Naive thymus-derived CD8-positive, alpha-beta T cell (primary cell): Measurements from ENCODE around the gene MVB12B. TPM values are rescaled to one million over a fixed set of nuclear protein-coding genes. Genes with fewer than 3 reads are reported as not detected.

Experiments
- ATAC-seq, 2 donors: fragments of 150-1000 bp; cut with Tn5 transposase in 1 of 2; sonication (Bioruptor Pico), chemical (Tn5 transposase) in 1 of 2; 1 replicate in 1 of 2; 2 replicates in 1 of 2; pipeline ENCODE4 v1.10.0; 2021; ENCODE audit warnings: mild to moderate bottlenecking in 2 of 2, moderate library complexity in 2 of 2
- POLR2A ChIA-PET: fragments of 350-600 bp; sonication (Branson Sonifier 250); formaldehyde crosslinking; loops from one replicate; lab custom pipeline; 2021; ENCODE audit warnings: antibody characterized with exemption; lab: Charles Lee
- DNase-seq, 10 donors: peaks; one replicate each; pipeline versions ENCODE4 v3.0.0 to v3.0.0-alpha.2; 2020 to 2022
- H3K27ac Mint-ChIP-seq, 10 donors: one replicate each; pipeline ENCODE4 v1.8.0; 2020 to 2022; ENCODE audit warnings: mild to moderate bottlenecking in 10 of 10, mixed read lengths in 10 of 10, moderate library complexity in 4 of 10, inconsistent platforms in 1 of 10
- H3K27me3 Mint-ChIP-seq, 5 donors: one replicate each; pipeline ENCODE4 v1.8.0; 2021 to 2022; ENCODE audit warnings: mixed read lengths in 5 of 5
- H3K36me3 Mint-ChIP-seq, 3 donors: one replicate each; pipeline ENCODE4 v1.8.0; 2020 to 2022; ENCODE audit warnings: mixed read lengths in 3 of 3, mild to moderate bottlenecking in 2 of 3, inconsistent platforms in 1 of 3
- H3K4me1 Mint-ChIP-seq, 4 donors: one replicate each; pipeline ENCODE4 v1.8.0; 2021 to 2022; ENCODE audit warnings: mixed read lengths in 4 of 4
- H3K4me3 Mint-ChIP-seq, 10 donors: one replicate each; pipeline ENCODE4 v1.8.0; 2020 to 2022; ENCODE audit warnings: mild to moderate bottlenecking in 10 of 10, mixed read lengths in 10 of 10, moderate library complexity in 6 of 10, inconsistent platforms in 1 of 10
- H3K9me3 Mint-ChIP-seq, 9 donors: one replicate each; pipeline ENCODE4 v1.8.0; 2020 to 2022; ENCODE audit warnings: mixed read lengths in 9 of 9, mild to moderate bottlenecking in 3 of 9, inconsistent platforms in 1 of 9, moderate library complexity in 1 of 9
- polyA plus RNA-seq, 3 donors: library from polyadenylated mRNA; unstranded; fragments of 300-500 nt; fragmentation: Illumina TruSeq; gene quantifications; one replicate each; pipeline ENCODE4 v1.2.3, GENCODE V29; 2021
- total RNA-seq, 8 experiments: library from RNA in 2 of 8; stranded (reverse) in 2 of 8; gene quantifications; one replicate each; pipeline ENCODE4 v1.2.3 and lab custom pipeline; 2021 to 2026

Gene MVB12B
- total and polyA plus RNA-seq, 5 experiments from 2014 or later: 7.2 to 28.6 (median 12.5) TPM

DNA sequence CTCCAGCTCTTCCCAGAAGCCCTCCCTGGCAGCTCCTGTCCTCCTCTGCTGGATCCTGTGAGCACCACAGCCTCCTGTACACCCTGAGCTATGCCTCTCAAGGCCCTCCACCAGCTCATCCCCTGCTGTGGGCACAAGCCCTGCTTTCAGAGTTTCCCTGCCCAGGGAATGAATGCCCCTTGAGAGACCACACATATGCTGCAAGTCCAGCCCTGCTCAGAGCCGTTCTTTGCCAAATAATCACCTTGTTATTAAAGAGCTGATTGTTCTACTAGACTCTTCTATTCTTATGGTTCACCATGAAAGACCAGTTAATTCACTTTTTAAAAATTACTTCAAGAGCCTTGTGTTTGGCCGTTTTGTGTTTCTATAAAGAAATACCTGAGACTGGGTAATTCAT is 121.5 kb downstream of the MVB12B start:
- H3K36me3 Mint-ChIP-seq: peaks cover 0 to 21% (median 13%) of the 10 kb centered on the region in 3 donors
- H3K27ac Mint-ChIP-seq: peak overlapping the region in 5 of 10 donors; percentile 25 to 57 (median 51)

DNA sequence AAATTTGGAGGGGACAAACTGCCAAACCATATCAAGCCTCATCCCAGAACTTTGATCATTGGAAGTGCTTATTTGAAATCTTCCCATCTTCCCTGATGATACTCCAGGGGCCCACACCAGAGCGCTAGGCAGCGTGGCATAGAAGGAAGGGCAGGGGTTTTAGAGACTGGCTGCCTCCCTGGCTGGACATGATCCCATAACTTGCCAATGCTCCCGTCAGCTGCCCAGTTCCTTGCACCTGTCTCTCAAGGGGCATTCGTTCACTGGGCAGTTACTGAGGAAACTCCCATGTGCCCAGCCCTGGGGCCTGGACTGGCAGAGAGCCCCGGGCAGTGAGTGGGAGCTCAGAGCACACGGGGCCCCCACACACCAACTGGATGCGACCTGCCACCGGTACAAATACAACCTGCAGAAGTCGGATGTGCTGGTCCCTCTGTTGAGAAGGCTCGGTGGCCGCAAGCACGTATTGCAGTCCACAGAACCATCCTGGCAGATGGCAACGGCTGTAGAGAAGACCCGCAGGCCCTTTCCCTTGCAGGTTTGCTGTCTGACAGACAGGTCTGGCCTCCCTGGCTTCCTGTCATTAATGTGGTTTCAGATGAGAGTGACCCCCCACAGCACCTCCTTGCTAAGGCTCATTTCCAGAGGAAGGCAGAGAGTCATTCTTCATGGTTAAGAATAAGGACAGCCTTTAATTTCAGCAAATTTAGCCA is 122.4 kb downstream of the MVB12B start:
- peaks cover 18 to 39% (median 29%) of the 10 kb centered on the region in 4 donors for H3K4me1 Mint-ChIP-seq

More for the DNA sequence above, 121.5 kb downstream of the MVB12B start:
- POLR2A ChIA-PET: interaction anchor here (1.0 to 2.0 kb wide), 2 partner anchors 8 to 20 kb away, joined by 3 to 5 read pairs; no protein-coding TSS in a partner anchor
- no peaks in the 10 kb centered on the region for H3K9me3 Mint-ChIP-seq
- H3K4me1 Mint-ChIP-seq: peaks cover 17 to 40% (median 30%) of the 10 kb centered on the region in 4 donors
- no peak for DNase-seq
- H3K27me3 Mint-ChIP-seq: no peaks in the 10 kb centered on the region
- ATAC-seq: no peak
- H3K4me3 Mint-ChIP-seq: no peak overlapping the region

DNA sequence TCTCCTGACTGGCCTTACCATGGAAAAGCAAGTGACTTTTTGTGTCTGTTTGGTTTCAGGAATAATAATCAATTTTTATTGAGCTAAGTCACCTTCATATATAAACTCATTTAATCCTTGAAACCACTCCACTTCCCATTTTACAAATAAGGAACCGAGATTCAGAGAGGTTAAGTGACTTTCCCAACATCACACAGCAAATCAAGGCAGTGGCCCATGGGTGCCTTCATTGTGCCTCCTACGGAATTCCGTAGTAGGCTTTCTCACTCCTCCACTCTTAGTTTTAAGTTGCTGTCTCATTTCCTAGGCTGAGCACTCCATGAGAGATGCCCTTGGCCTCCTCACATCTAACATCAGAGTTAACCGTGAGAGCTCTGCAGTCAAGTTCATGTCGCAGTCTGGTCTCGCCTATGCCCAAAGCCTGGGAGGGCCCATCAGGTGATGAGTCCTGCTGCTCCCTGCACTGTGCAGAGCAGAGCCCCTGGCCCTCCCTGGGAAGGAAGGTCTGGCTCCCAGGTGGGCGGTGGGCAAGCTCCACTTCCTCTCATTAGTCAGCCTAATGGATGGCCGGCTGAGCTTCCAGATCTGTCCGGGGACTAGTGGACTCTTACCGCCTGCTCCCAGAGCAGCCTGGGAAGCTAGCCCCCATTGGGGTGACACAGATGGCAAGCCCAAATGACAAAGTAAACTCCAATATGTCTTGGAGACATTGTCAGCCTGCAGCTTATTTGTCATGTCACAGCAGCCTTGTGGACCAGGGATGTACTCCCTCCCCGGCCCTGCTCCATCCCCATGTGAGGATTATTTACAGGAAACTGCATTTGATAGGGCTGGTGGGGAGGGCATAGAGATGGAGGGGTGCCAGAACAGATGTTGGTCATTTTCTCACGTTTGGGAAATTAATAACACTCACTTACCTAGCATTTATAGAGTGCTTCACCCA is 123.4 kb downstream of the MVB12B start:
- DNase-seq (no peak), ATAC-seq (no peak)
- Mint-ChIP-seq H3K9me3 (no peaks in the 10 kb centered on the region), H3K27ac (no peak overlapping the region), H3K27me3 (no peaks in the 10 kb centered on the region), H3K4me3 (no peak overlapping the region), H3K36me3 (peaks cover 0 to 28% (median 17%) of the 10 kb centered on the region in 3 donors), H3K4me1 (peaks cover 19 to 40% (median 27%) of the 10 kb centered on the region in 4 donors)
- POLR2A ChIA-PET: interaction anchor here (1.2 to 1.5 kb wide), 2 partner anchors 14 to 21 kb away, joined by 3 to 5 read pairs; no protein-coding TSS in a partner anchor

More for the DNA sequence above, 122.4 kb downstream of the MVB12B start:
- H3K4me3 Mint-ChIP-seq: peak overlapping the region in 1 of 10 donors; percentile 10
- peak overlapping the region in 2 of 10 donors; percentile 20 to 57 for H3K27ac Mint-ChIP-seq
- H3K27me3 Mint-ChIP-seq: no peaks in the 10 kb centered on the region
- H3K9me3 Mint-ChIP-seq: no peaks in the 10 kb centered on the region
- ATAC-seq: no peak
- H3K36me3 Mint-ChIP-seq: peaks cover 0 to 21% (median 13%) of the 10 kb centered on the region in 3 donors
- POLR2A ChIA-PET: no interaction called here
- no peak for DNase-seq

DNA sequence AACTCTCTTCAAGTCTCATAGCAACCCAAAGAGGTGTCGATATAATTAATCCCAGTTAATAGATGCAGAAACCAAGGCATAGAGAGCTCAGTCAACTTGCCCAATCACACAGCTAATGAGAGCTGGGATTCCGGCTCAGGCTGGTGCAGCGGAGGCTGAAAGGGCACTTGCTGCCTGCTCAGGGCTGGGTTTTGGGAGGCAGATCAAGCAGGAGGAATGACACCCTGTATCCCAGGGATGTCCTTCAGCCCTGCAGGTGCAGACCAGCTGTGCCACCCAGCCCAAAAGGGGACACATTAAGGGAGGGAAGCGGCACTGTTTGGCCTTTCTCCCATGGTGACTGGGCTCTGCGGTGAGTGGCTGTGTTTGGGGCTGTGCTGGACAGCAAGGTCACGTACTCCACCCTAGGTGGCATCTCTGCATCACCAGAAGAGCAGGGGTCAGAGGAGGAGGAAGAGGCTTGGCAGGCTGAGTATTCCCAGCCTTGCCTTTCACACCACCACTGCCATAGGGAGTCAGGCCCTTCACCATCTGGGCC is 124.1 kb downstream of the MVB12B start:
- no peaks in the 10 kb centered on the region for H3K9me3 Mint-ChIP-seq
- H3K27me3 Mint-ChIP-seq: no peaks in the 10 kb centered on the region
- POLR2A ChIA-PET: interaction anchor here (1.2 to 1.5 kb wide), 2 partner anchors 14 to 20 kb away, joined by 3 to 5 read pairs; no protein-coding TSS in a partner anchor
- no peak overlapping the region for H3K27ac Mint-ChIP-seq
- H3K36me3 Mint-ChIP-seq: peaks cover 0 to 34% (median 17%) of the 10 kb centered on the region in 3 donors
- DNase-seq (no peak), ATAC-seq (no peak)
- peaks cover 18 to 40% (median 25%) of the 10 kb centered on the region in 4 donors for H3K4me1 Mint-ChIP-seq
- no peak overlapping the region for H3K4me3 Mint-ChIP-seq

DNA sequence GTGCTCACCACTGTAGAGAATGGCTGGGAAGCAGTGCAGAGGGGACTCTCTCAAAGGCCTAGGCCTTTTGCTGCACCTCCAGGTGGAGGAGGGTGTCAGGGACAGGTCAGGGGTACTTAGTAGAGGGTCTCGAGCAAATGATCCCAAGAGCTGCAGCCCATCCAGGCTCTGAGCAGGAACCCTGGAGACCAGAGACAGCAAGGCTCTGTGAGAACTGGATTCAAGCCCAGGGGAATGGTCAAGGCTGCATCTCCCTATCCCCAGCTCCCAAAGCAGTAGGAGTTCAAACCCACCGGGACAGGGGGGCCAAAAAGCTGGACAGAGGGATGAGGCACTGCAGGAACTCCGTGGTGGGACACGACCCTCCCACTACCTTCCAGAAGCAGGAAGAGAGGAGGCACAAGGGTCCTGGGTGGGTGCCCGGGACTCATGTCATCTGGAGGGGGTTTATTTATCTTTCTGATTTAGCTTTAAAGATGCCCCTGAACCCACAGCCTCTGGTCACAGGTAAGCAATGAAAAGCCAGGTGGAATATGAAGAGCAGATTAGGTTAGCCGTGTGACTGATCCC is 124.8 kb downstream of the MVB12B start:
- H3K27me3 Mint-ChIP-seq: no peaks in the 10 kb centered on the region
- H3K4me1 Mint-ChIP-seq: peaks cover 17 to 40% (median 24%) of the 10 kb centered on the region in 4 donors
- H3K27ac Mint-ChIP-seq: peak overlapping the region in 1 of 10 donors; percentile 48
- ATAC-seq: no peak
- peaks cover 0 to 38% (median 17%) of the 10 kb centered on the region in 3 donors for H3K36me3 Mint-ChIP-seq
- no peaks in the 10 kb centered on the region for H3K9me3 Mint-ChIP-seq
- POLR2A ChIA-PET: interaction anchor here (1.5 kb wide), 1 partner anchor 13 kb away, joined by 5 read pairs; no protein-coding TSS in a partner anchor
- no peak for DNase-seq
- H3K4me3 Mint-ChIP-seq: no peak overlapping the region

DNA sequence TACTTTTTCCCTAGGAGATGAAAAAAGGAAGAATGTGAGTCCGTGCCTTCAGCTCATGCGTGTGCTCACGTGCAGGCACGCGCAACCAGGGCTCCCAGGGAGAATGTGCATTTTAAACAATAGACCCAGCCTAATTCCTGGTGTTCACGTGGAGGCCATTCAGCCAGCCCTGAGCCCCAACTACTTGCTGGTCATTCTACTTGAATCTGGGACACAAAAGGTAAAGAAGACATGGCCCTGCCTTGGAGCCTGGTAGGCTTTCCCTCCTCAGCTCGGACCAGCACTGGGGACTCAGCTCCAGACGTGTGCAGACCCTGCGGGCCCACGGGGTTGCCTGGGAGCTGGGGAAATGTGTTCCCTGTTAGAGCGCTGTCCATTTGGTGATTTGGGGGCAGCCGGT is 125.5 kb downstream of the MVB12B start:
- no peak for DNase-seq
- peaks cover 17 to 40% (median 24%) of the 10 kb centered on the region in 4 donors for H3K4me1 Mint-ChIP-seq
- peak overlapping the region in 2 of 10 donors; percentile 55 to 80 for H3K27ac Mint-ChIP-seq
- H3K27me3 Mint-ChIP-seq: no peaks in the 10 kb centered on the region
- H3K36me3 Mint-ChIP-seq: peaks cover 0 to 45% (median 21%) of the 10 kb centered on the region in 3 donors
- POLR2A ChIA-PET: no interaction called here
- H3K9me3 Mint-ChIP-seq: no peaks in the 10 kb centered on the region
- no peak overlapping the region for H3K4me3 Mint-ChIP-seq
- ATAC-seq: no peak

DNA sequence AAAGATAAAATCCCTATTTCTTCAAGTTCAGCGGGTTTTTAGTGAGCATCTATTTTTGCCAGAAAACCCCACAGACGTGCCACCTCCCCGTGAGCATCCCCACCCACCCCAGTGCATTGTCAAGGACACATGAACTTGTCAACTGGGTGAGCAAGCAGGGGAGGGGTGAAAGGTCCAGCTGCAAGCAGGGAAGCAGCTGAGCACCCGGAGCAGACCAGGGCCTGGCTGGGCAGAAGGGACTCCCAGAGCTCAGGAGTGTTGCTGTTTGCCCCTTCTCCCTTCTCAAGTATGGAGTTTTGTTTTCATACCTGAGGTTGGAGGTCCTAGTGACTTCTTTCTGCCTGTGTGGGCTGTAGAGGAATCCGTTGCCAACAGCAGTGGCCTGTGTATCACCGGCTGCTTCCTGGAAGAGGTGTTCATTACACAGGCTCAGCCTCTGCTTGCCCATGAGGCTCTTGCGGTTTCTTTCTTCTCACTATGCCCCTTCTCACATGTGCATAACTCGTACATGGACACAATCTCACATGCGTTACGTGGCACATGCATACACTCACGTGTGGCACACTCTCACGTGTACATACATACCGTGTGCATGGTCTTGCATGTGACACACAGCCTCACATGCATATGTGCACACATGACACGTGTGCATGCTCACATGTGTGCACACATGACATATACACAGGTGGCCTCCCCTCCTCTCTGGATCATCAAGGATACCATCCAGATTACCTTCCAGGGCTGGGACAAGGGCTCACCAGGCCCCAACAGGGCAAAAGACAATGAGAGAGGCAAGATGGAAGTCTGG is 126.7 kb downstream of the MVB12B start:
- Mint-ChIP-seq H3K27me3 (no peaks in the 10 kb centered on the region), H3K9me3 (no peaks in the 10 kb centered on the region), H3K4me1 (peaks cover 13 to 34% (median 21%) of the 10 kb centered on the region in 4 donors), H3K4me3 (no peak overlapping the region), H3K27ac (peak overlapping the region in 2 of 10 donors; percentile 24 to 28), H3K36me3 (peaks cover 0 to 39% (median 14%) of the 10 kb centered on the region in 3 donors)
- POLR2A ChIA-PET: interaction anchor here (0.9 kb wide), 1 partner anchor 20 kb away, joined by 4 read pairs; no protein-coding TSS in a partner anchor
- ATAC-seq: no peak
- no peak for DNase-seq

DNA sequence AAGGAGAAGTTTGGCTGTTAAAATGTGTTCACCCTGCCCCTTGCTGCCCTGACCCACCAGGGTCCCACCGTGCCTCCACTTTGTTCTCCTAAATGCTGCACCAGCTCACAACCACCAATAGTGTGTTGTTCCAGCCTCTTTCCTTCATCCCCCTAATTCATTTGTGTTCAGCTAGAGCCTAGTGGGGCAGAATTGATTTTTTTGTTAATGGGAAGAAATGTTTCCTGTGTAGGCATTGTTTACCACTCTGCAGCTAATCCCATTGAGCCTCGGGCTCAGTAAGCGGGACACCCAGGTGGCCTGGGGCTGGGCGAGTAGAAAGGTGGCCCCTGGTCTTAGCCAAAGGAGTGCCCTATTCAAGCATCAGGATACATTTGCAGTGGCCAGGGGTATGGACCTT is 127.6 kb downstream of the MVB12B start:
- ATAC-seq: no peak
- no peak for DNase-seq
- POLR2A ChIA-PET: no interaction called here
- Mint-ChIP-seq H3K27ac (peak overlapping the region in 2 of 10 donors; percentile 18 to 83), H3K27me3 (no peaks in the 10 kb centered on the region), H3K9me3 (no peaks in the 10 kb centered on the region), H3K4me3 (peak overlapping the region in 1 of 10 donors; percentile 33), H3K36me3 (peaks cover 0 to 37% (median 12%) of the 10 kb centered on the region in 3 donors), H3K4me1 (peaks cover 12 to 31% (median 21%) of the 10 kb centered on the region in 4 donors)

DNA sequence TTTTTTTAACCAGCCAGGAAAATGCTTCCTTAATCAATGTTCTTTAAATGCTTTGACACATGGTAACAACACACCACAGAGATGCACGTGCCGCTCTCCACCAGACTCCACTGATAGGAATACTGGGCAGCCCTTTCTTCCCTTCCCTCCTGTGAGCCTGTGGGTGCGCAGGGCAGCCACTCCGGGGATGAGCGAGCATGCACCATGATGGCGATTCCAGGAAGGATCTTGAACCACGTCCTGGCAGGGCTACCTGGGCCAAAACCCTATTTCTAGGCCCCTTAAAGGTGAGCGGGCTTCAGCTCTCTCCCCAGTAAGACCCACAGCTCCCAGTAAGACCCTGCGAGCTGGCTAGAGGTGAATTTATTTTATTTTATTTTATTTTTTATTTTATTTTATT is 128.2 kb downstream of the MVB12B start:
- POLR2A ChIA-PET: no interaction called here
- DNase-seq: no peak
- no peak for ATAC-seq
- Mint-ChIP-seq H3K4me3 (no peak overlapping the region), H3K4me1 (peaks cover 12 to 31% (median 21%) of the 10 kb centered on the region in 4 donors), H3K27me3 (no peaks in the 10 kb centered on the region), H3K36me3 (peaks cover 0 to 37% (median 11%) of the 10 kb centered on the region in 3 donors), H3K9me3 (no peaks in the 10 kb centered on the region), H3K27ac (peak overlapping the region in 1 of 10 donors; percentile 52)

DNA sequence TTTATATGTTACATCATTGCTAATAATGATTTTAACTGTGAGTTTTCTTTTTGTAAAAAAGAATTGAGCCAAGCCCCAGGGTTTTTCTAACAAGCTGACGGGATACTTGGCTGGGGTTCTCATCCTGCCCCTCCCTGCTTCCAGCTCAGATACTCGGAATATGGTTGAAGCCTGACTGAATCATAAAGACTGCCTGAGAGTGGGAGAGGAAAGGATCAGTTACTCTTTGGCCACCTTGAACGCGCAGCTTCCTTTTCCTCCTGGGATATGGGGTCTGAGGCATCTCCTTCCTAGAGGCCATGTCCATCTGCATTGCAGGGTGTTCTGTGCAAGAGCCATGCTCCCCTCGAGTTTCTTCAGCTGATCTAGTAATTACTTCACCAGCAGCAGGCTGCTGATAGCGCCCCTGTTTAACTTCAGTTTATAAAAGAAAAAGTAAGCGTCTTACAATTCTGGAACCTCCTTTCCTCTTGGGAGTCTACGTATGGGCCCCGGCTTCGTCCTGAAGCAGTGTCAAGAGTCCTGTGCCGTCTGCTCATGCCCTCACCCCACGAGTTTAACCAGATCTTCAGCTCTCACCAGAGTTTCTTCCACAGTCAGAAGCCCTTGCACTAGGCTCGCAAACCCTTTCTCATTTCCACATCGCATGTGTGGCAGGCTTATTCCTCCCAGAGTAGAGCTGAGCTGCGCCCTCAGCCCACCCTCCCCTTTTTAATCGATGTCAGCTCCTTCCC is 130.0 kb downstream of the MVB12B start:
- Mint-ChIP-seq H3K36me3 (peaks cover 0 to 36% (median 8%) of the 10 kb centered on the region in 3 donors), H3K4me3 (no peak overlapping the region), H3K4me1 (peaks cover 11 to 28% (median 18%) of the 10 kb centered on the region in 4 donors), H3K27me3 (no peaks in the 10 kb centered on the region), H3K27ac (peak overlapping the region in 2 of 10 donors; percentile 11 to 46), H3K9me3 (no peaks in the 10 kb centered on the region)
- no peak for DNase-seq
- POLR2A ChIA-PET: interaction anchor here (1.5 kb wide), 1 partner anchor 9 kb away, joined by 5 read pairs; no protein-coding TSS in a partner anchor
- no peak for ATAC-seq
